ENCODE measurements around the gene TMX4.

- TF ChIP-seq CTCF (IDR thresholded peaks at IDR 0.05; ENCODE audit: low read length) (no peak), EZH2 (IDR thresholded peaks at IDR 0.05; ENCODE audit: borderline replicate concordance, low read length) (no peak)
Measured at GRCh38 chr20:7933346-7933745, 86.2 kb downstream of the TMX4 start.

Measured in OCI-LY1 (cell line).